NCI-H2227 (cell line): ENCODE measurements around the gene FAM53B.

ENCODE experiments used
- DNase-seq: peaks from one replicate; lab custom pipeline; 2025; ENCODE audit not compliant: unreplicated experiment; lab: John Stamatoyannopoulos, UW

FAM53B gene

GRCh38 chr10:124742413-124743190 is 1.6 kb downstream of the FAM53B start:
- peak; percentile 41 for DNase-seq

GRCh38 chr10:124741922-124742412 is 2.2 kb downstream of the FAM53B start:
- no peak for DNase-seq

GRCh38 chr10:124741281-124741921 is 2.8 kb downstream of the FAM53B start:
- peak; percentile 66 for DNase-seq

GRCh38 chr10:124740369-124741280 is 3.6 kb downstream of the FAM53B start:
- DNase-seq, result no peak

GRCh38 chr10:124739986-124740368 is 4.2 kb downstream of the FAM53B start:
- DNase-seq, result no peak

GRCh38 chr10:124739119-124739921 is 4.9 kb downstream of the FAM53B start:
- DNase-seq, result no peak

GRCh38 chr10:124738441-124738840 is 5.7 kb downstream of the FAM53B start:
- no peak for DNase-seq

- no peak for DNase-seq
These were observed 6.5 kb downstream of the FAM53B start for GRCh38 chr10:124737708-124738107.

- DNase-seq, result no peak
These were observed 7.0 kb downstream of the FAM53B start for GRCh38 chr10:124737221-124737620.

- no peak for DNase-seq
These were observed 7.6 kb downstream of the FAM53B start for GRCh38 chr10:124736491-124737136.

GRCh38 chr10:124735491-124736286 is 8.5 kb downstream of the FAM53B start:
- no peak for DNase-seq

- DNase-seq, result no peak
These were observed 9.6 kb downstream of the FAM53B start for GRCh38 chr10:124734311-124735166.

GRCh38 chr10:124733571-124734245 is 10.5 kb downstream of the FAM53B start:
- DNase-seq, result no peak

GRCh38 chr10:124732931-124733570 is 11.1 kb downstream of the FAM53B start:
- no peak for DNase-seq

- no peak for DNase-seq
These were observed 12.6 kb downstream of the FAM53B start for GRCh38 chr10:124731551-124731950.

- no peak for DNase-seq
These were observed 13.4 kb downstream of the FAM53B start for GRCh38 chr10:124730790-124731189.
